Keratinocyte (primary cell): ENCODE measurements around the gene NEK10. TPM values are rescaled to one million over a fixed set of nuclear protein-coding genes. Genes with fewer than 3 reads are reported as not detected.

Experiments used
- DNase-seq: peaks from one replicate; pipeline ENCODE4 v3.0.0-alpha.2; 2011; ENCODE audit warnings: low read depth, missing footprints, low spot score
- FAIRE-seq: peaks from 2 replicates; lab custom pipeline; 2011; peaks lifted over from hg19 to GRCh38; lab: Jason Lieb, UNC
- H2AFZ ChIP-seq: 2 replicates; pipeline ENCODE4 v1.6.0; 2012; ENCODE audit warnings: low read length, control low read depth, inconsistent platforms; ENCODE audit not compliant: control insufficient read depth
- H3K27ac ChIP-seq: 2 replicates; pipeline ENCODE4 v1.5.1; 2011; ENCODE audit warnings: low read length; ENCODE audit not compliant: control insufficient read depth, insufficient read depth
- H3K27me3 ChIP-seq: 3 replicates; pipeline ENCODE4 v1.6.0; 2011; ENCODE audit warnings: low read length; ENCODE audit not compliant: control insufficient read depth, insufficient read depth; ENCODE audit errors: extremely low read depth
- H3K36me3 ChIP-seq, 2 experiments: 2 replicates in 1 of 2; 3 replicates in 1 of 2; pipeline ENCODE4 v1.5.1; 2011; ENCODE audit warnings: low read length in 2 of 2, mild to moderate bottlenecking in 1 of 2; ENCODE audit not compliant: control insufficient read depth in 2 of 2, insufficient read depth in 2 of 2; ENCODE audit errors: extremely low read depth in 1 of 2
- H3K4me1 ChIP-seq: 3 replicates; pipeline ENCODE4 v1.5.1; 2011; ENCODE audit warnings: low read length; ENCODE audit not compliant: control insufficient read depth, insufficient read depth; ENCODE audit errors: extremely low read depth
- H3K4me2 ChIP-seq: 3 replicates; pipeline ENCODE4 v1.6.0; 2011; ENCODE audit warnings: low read depth, low read length; ENCODE audit not compliant: control insufficient read depth, insufficient read depth; ENCODE audit errors: extremely low read depth
- H3K4me3 ChIP-seq, 3 experiments: fragments of 200-600 bp in 1 of 3; sonication (generic) in 1 of 3; 2 replicates in 2 of 3; 3 replicates in 1 of 3; pipeline ENCODE4 v1.5.1; 2011 to 2016; ENCODE audit warnings: low read length in 3 of 3, mild to moderate bottlenecking in 3 of 3, control low read depth in 2 of 3, inconsistent platforms in 1 of 3, low read depth in 1 of 3, mixed read lengths in 1 of 3, mixed run types in 1 of 3, moderate library complexity in 1 of 3; ENCODE audit not compliant: control insufficient read depth in 2 of 3, insufficient read depth in 2 of 3; ENCODE audit errors: extremely low read depth in 1 of 3
- H3K79me2 ChIP-seq: 2 replicates; pipeline ENCODE4 v1.6.0; 2012; ENCODE audit warnings: low read length; ENCODE audit not compliant: control insufficient read depth, insufficient read depth
- H3K9ac ChIP-seq: 3 replicates; pipeline ENCODE4 v1.6.0; 2011; ENCODE audit warnings: low read length; ENCODE audit not compliant: control insufficient read depth, insufficient read depth; ENCODE audit errors: extremely low read depth
- H3K9me1 ChIP-seq: 3 replicates; pipeline ENCODE4 v1.6.0; 2011; ENCODE audit warnings: low read length; ENCODE audit not compliant: control insufficient read depth, insufficient read depth; ENCODE audit errors: extremely low read depth
- H3K9me3 ChIP-seq: 2 replicates; pipeline ENCODE4 v1.5.1; 2012; ENCODE audit warnings: low read depth, low read length; ENCODE audit not compliant: control insufficient read depth
- H4K20me1 ChIP-seq: 3 replicates; pipeline ENCODE4 v1.6.0; 2011; ENCODE audit warnings: low read length; ENCODE audit not compliant: control insufficient read depth, insufficient read depth; ENCODE audit errors: extremely low read depth
- CTCF ChIP-seq, 3 experiments: IDR thresholded peaks in 1 of 3; conservative IDR thresholded peaks in 1 of 3; optimal IDR thresholded peaks in 1 of 3; 2 replicates in 2 of 3; 3 replicates in 1 of 3; pipeline versions ENCODE3 to v1.5.1; 2011; ENCODE audit warnings: low read length in 3 of 3, mild to moderate bottlenecking in 3 of 3, moderate library complexity in 2 of 3, control low read depth in 1 of 3, inconsistent platforms in 1 of 3; ENCODE audit not compliant: insufficient read depth in 2 of 3; ENCODE audit errors: extremely low read depth in 1 of 3
- EZH2 ChIP-seq: IDR thresholded peaks from one replicate; pipeline ENCODE4 v1.6.1; 2012; ENCODE audit warnings: inconsistent platforms, mild to moderate bottlenecking, low read length, moderate library complexity
- dilution Hi-C: fragments of 300-500 bp; cut with MboI; formaldehyde crosslinking; loops from one replicate; pipeline ENCODE4 v1.7.0; 2020; ENCODE audit warnings: low sequenced_read_pairs; ENCODE audit not compliant: extremely low pct_ligation_motif_present
- polyA plus RNA-seq, 5 experiments: library from polyadenylated mRNA; depleted of rRNA in 3 of 5; stranded (reverse) in 3 of 5; stranded (forward) in 1 of 5; unstranded in 1 of 5; fragments of >200 nt; gene quantifications; 1 replicate in 1 of 5; 2 replicates in 3 of 5; 3 replicates in 1 of 5; pipeline versions ENCODE4 v1.2.1 to v1.2.3, GENCODE V29; 2011 to 2012; ENCODE audit warnings: missing spikeins in 2 of 5, low read depth in 1 of 5, low replicate concordance in 1 of 5

NEK10 gene
- polyA plus RNA-seq, 1 donor (not counting 4 experiments of a cell fraction or from before 2014, with no cell fraction given): 0.98 TPM

- Histone ChIP-seq H4K20me1 (no peaks in the 10 kb centered on the region), H3K4me3 (no peak overlapping the region), H3K36me3 (no peaks in the 10 kb centered on the region), H3K9me3 (no peaks in the 10 kb centered on the region), H3K27me3 (no peaks in the 10 kb centered on the region), H2AFZ (no peak overlapping the region), H3K9me1 (no peaks in the 10 kb centered on the region), H3K4me2 (no peak overlapping the region), H3K27ac (no peak overlapping the region), H3K9ac (no peak overlapping the region), H3K79me2 (no peaks in the 10 kb centered on the region), H3K4me1 (no peaks in the 10 kb centered on the region)
- no peak for FAIRE-seq
- dilution Hi-C loops: no loop called here
- no peak for DNase-seq
- TF ChIP-seq CTCF (optimal IDR thresholded peaks at IDR 0.05 in 1 of 3, IDR thresholded peaks at IDR 0.05 in 1 of 3, conservative IDR thresholded peaks at IDR 0.05 in 1 of 3; ENCODE audit: extremely low read depth in 1 of 3, insufficient read depth in 2 of 3, low read length in 3 of 3) (no peak), EZH2 (no peak)
Measured at GRCh38 chr3:27081566-27081965, 287.6 kb downstream of the NEK10 start.

- TF ChIP-seq CTCF (optimal IDR thresholded peaks at IDR 0.05 in 1 of 3, IDR thresholded peaks at IDR 0.05 in 1 of 3, conservative IDR thresholded peaks at IDR 0.05 in 1 of 3; ENCODE audit: extremely low read depth in 1 of 3, insufficient read depth in 2 of 3, low read length in 3 of 3): no peak
- no peak for TF ChIP-seq EZH2
- H3K4me1 ChIP-seq: no peaks in the 10 kb centered on the region
- H3K27me3 ChIP-seq: no peaks in the 10 kb centered on the region
- H3K4me2 ChIP-seq: no peak overlapping the region
- no peaks in the 10 kb centered on the region for H3K79me2 ChIP-seq
- DNase-seq (no peak), FAIRE-seq (no peak)
- H4K20me1 ChIP-seq: no peaks in the 10 kb centered on the region
- no peak overlapping the region for H2AFZ ChIP-seq
- H3K4me3 ChIP-seq: no peak overlapping the region
- H3K9me3 ChIP-seq: no peaks in the 10 kb centered on the region
- H3K27ac ChIP-seq: no peak overlapping the region
- H3K9ac ChIP-seq: no peak overlapping the region
- dilution Hi-C loops: no loop called here
- no peaks in the 10 kb centered on the region for H3K9me1 ChIP-seq
- no peaks in the 10 kb centered on the region for H3K36me3 ChIP-seq
Measured at GRCh38 chr3:27080258-27080525, 289.0 kb downstream of the NEK10 start.
